ENCODE measurements around the gene TDRD1. TPM values are rescaled to one million over a fixed set of nuclear protein-coding genes. Genes with fewer than 3 reads are reported as not detected.
A peak's percentile ranks its signal among the peaks of the same experiment; 100 is the strongest.

TDRD1 gene
- total and polyA plus RNA-seq, 12 donors, result 0.03 to 7.0 (median 4.0) TPM

DNA sequence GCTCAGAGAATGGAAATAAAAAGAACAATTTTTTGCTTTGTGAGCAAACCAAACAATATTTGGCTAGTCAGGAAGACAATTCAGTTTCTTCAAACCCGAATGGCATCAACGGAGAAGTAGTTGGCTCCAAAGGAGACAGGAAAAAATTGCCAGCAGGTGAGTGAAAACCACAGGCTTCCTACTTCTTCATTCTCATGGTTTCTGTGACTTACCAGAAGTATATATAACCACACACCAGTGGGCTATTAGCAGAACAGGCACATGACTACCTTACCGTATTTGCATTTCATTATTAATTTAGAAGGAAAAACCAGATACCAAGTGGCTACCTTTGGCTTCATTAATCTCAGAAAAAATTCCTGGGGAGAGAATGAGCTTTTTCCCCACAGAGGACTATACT, 8.8 kb downstream of the TDRD1 start:
- Histone ChIP-seq H3K27ac (no peak overlapping the region), H3K36me3 (no peaks in the 10 kb centered on the region), H3K4me3 (no peak overlapping the region), H3K4me1 (no peaks in the 10 kb centered on the region), H3K9me3 (no peaks in the 10 kb centered on the region), H3K27me3 (no peaks in the 10 kb centered on the region)
- DNase-seq (no peak), ATAC-seq (no peak)
- WGBS, 2 donors, result 80 to 92% methylated on average over 3 of the region's 3 CpGs
- intact Hi-C loops (cut with DNase I), result no loop called here
- TF ChIP-seq, protein P1, sequence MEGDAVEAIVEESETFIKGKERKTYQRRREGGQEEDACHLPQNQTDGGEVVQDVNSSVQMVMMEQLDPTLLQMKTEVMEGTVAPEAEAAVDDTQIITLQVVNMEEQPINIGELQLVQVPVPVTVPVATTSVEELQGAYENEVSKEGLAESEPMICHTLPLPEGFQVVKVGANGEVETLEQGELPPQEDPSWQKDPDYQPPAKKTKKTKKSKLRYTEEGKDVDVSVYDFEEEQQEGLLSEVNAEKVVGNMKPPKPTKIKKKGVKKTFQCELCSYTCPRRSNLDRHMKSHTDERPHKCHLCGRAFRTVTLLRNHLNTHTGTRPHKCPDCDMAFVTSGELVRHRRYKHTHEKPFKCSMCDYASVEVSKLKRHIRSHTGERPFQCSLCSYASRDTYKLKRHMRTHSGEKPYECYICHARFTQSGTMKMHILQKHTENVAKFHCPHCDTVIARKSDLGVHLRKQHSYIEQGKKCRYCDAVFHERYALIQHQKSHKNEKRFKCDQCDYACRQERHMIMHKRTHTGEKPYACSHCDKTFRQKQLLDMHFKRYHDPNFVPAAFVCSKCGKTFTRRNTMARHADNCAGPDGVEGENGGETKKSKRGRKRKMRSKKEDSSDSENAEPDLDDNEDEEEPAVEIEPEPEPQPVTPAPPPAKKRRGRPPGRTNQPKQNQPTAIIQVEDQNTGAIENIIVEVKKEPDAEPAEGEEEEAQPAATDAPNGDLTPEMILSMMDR (IDR thresholded peaks at IDR 0.05), result no peak

DNA sequence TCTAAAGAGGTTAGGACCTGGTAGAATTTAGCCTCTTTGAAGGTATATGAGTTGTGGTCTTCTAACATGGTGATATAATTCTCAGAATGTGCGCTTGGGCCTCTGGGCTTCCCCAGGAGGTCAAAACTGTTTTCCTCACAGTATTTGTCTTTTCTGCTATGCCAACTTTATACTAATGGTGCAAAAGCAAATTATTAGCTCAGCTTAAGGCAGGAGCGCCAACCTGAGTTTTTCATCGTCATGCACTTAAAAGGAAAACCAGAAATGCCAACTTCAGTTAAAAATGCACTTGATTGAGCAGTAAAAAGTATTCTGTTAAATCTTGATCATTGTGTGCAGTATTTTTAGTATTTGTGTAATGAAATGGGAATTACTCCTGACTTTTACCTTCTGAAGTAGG, 9.7 kb downstream of the TDRD1 start:
- H3K36me3 ChIP-seq, result no peaks in the 10 kb centered on the region
- H3K4me3 ChIP-seq, result no peak overlapping the region
- intact Hi-C loops (cut with DNase I), result no loop called here
- 94 to 97% methylated on average over 3 of the region's 3 CpGs for WGBS, 2 donors
- H3K9me3 ChIP-seq, result no peaks in the 10 kb centered on the region
- DNase-seq, result no peak
- H3K27ac ChIP-seq, result no peak overlapping the region
- H3K4me1 ChIP-seq, result no peaks in the 10 kb centered on the region
- TF ChIP-seq, protein P1 (IDR thresholded peaks at IDR 0.05), result no peak
- ATAC-seq, result no peak
- H3K27me3 ChIP-seq, result no peaks in the 10 kb centered on the region

DNA sequence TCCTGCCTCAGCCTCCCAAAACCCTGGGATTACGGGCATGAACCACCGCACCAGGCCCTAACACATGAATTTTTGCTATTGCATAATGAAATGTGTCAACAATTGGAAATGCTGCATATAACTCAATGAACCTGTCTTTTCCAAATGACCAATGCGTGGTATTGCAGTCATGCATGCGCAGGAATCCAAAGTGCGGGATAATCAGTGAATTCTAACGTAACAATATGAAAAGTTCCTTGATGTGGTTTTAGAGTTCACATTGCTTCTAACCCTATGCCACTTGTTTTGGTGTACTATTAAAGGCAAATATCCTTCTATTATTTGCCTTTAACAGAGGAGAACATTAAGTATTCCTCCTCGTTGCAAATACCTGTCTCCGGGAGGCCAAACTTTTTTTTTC, 10.5 kb downstream of the TDRD1 start:
- TF ChIP-seq, protein P1 (IDR thresholded peaks at IDR 0.05), result no peak
- no peak overlapping the region for H3K27ac ChIP-seq
- H3K4me1 ChIP-seq, result no peaks in the 10 kb centered on the region
- no peaks in the 10 kb centered on the region for H3K27me3 ChIP-seq
- intact Hi-C loops (cut with DNase I), result no loop called here
- no peaks in the 10 kb centered on the region for H3K9me3 ChIP-seq
- ATAC-seq (no peak), DNase-seq (no peak)
- WGBS, 2 donors, result 93 to 94% methylated on average over 8 of the region's 8 CpGs
- H3K4me3 ChIP-seq, result no peak overlapping the region
- no peaks in the 10 kb centered on the region for H3K36me3 ChIP-seq

DNA sequence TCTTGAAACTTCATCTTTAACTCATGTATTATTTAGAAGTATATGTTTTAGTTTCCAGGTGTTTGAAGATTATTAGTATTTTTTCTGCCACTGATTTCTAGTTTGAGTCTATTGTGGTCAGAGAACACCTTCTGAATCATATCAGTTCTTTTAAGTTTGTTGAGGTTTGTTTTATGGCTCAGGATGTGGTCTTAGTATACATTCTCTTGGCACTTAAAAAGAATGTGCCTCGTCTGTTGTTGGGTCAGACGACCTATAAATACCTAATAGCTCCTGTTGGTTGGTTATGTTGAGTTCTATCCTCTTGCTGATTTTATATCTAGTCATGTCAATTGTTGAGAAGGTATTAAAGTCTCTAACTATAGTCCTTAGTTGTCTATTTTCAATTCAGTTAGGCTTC, 15.9 kb downstream of the TDRD1 start:
- DNase-seq (no peak), ATAC-seq (no peak)
- no peaks in the 10 kb centered on the region for H3K27me3 ChIP-seq
- 85 to 90% methylated on average over 2 of the region's 2 CpGs for WGBS, 2 donors
- TF ChIP-seq, protein P1 (IDR thresholded peaks at IDR 0.05), result no peak
- no peaks in the 10 kb centered on the region for H3K36me3 ChIP-seq
- H3K4me3 ChIP-seq, result no peak overlapping the region
- H3K4me1 ChIP-seq, result no peaks in the 10 kb centered on the region
- H3K9me3 ChIP-seq, result no peaks in the 10 kb centered on the region
- no peak overlapping the region for H3K27ac ChIP-seq
- intact Hi-C loops (cut with DNase I), result no loop called here

DNA sequence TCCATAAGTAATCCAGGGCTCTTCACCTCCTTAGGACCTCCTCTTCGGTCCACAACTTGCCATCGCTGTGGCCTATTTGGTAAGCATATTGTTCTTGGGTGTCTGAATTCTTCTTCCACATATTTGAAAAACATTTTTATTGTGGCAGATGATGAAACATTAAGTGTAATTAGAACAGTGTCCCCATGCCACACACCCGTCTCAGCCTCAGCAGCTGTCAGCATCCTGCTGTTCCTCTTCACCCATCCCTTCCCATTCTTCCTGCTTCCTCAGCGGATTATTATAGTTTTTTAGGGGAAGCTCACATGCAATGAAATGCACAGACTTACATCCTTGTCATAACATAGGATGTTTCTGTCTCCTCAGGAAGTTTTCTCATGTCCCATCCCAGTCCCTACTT, 20.1 kb downstream of the TDRD1 start:
- Histone ChIP-seq H3K36me3 (no peaks in the 10 kb centered on the region), H3K4me3 (no peak overlapping the region), H3K9me3 (no peaks in the 10 kb centered on the region), H3K4me1 (no peaks in the 10 kb centered on the region), H3K27me3 (no peaks in the 10 kb centered on the region), H3K27ac (no peak overlapping the region)
- no peak for DNase-seq
- WGBS, 2 donors, result 81 to 86% methylated on average over 4 of the region's 4 CpGs
- intact Hi-C loops (cut with DNase I), result no loop called here
- peak in 1 of 8 donors; percentile 33 for ATAC-seq
- TF ChIP-seq, protein P1 (IDR thresholded peaks at IDR 0.05), result no peak
